ENCODE measurements around the gene EIF5AL1.
"Not testable (repeated sequence)": the region's sequence is repeated elsewhere in the genome, so short reads cannot be mapped to it uniquely, and the experiment has no call there.

The EIF5AL1 gene

GRCh38 chr10:79511891-79512583 is at the start of gene EIF5AL1:
EIF5AL1 (plus strand) TSS chr10:79512533; CDS start chr10:79512650, 117 bp downstream.
- DNase-seq: not testable (repeated sequence)

- no peak for DNase-seq
Observed at GRCh38 chr10:79463578-79464496, 48.5 kb upstream of the EIF5AL1 start.

GRCh38 chr10:79465341-79465740 is 47.0 kb upstream of the EIF5AL1 start:
- DNase-seq: no peak

- peak; percentile 58 for DNase-seq
Observed at GRCh38 chr10:79468015-79468560, 44.2 kb upstream of the EIF5AL1 start.

- no peak for DNase-seq
Observed at GRCh38 chr10:79468841-79469585, 43.3 kb upstream of the EIF5AL1 start.

- no peak for DNase-seq
Observed at GRCh38 chr10:79470096-79470495, 42.2 kb upstream of the EIF5AL1 start.

GRCh38 chr10:79471776-79472175 is 40.6 kb upstream of the EIF5AL1 start:
- no peak for DNase-seq

GRCh38 chr10:79472449-79472848 is 39.9 kb upstream of the EIF5AL1 start:
- DNase-seq: no peak

GRCh38 chr10:79472951-79473350 is 39.4 kb upstream of the EIF5AL1 start:
- DNase-seq: no peak

- DNase-seq: no peak
Observed at GRCh38 chr10:79473496-79474095, 38.7 kb upstream of the EIF5AL1 start.

- DNase-seq: no peak
Observed at GRCh38 chr10:79475119-79475653, 37.1 kb upstream of the EIF5AL1 start.

- no peak for DNase-seq
Observed at GRCh38 chr10:79475877-79476276, 36.5 kb upstream of the EIF5AL1 start.

- no peak for DNase-seq
Observed at GRCh38 chr10:79476645-79477044, 35.7 kb upstream of the EIF5AL1 start.

- DNase-seq: no peak
Observed at GRCh38 chr10:79477456-79477855, 34.9 kb upstream of the EIF5AL1 start.

- no peak for DNase-seq
Observed at GRCh38 chr10:79479283-79479909, 32.9 kb upstream of the EIF5AL1 start.

- DNase-seq: no peak
Observed at GRCh38 chr10:79482304-79482703, 30.0 kb upstream of the EIF5AL1 start.

GRCh38 chr10:79482741-79483140 is 29.6 kb upstream of the EIF5AL1 start:
- DNase-seq: no peak

- no peak for DNase-seq
Observed at GRCh38 chr10:79483299-79483698, 29.0 kb upstream of the EIF5AL1 start.

GRCh38 chr10:79483948-79484347 is 28.4 kb upstream of the EIF5AL1 start:
- no peak for DNase-seq

GRCh38 chr10:79484476-79484875 is 27.9 kb upstream of the EIF5AL1 start:
- DNase-seq: no peak

- peak; percentile 75 for DNase-seq
Observed at GRCh38 chr10:79487296-79488194, 24.8 kb upstream of the EIF5AL1 start.

Measured in OCI-M1 (cell line).